GM12865 (cell line): Measurements from ENCODE around the gene SNRNP70.

Experiments used
- DNase-seq: peaks from one replicate; pipeline ENCODE4 v3.0.0; 2010; ENCODE audit warnings: low read depth
- H3K4me3 ChIP-seq: 2 replicates; pipeline ENCODE4 v1.5.1; 2011; ENCODE audit warnings: mild to moderate bottlenecking, low read depth, low read length, control low read depth
- TF ChIP-seq, protein P1 (sequence below): IDR thresholded peaks from 2 replicates; pipeline ENCODE4 v1.5.1; 2011; ENCODE audit warnings: low read length, control low read depth, low read depth, inconsistent platforms; ENCODE audit not compliant: insufficient read depth; ENCODE audit errors: missing control alignments

The SNRNP70 gene

DNA sequence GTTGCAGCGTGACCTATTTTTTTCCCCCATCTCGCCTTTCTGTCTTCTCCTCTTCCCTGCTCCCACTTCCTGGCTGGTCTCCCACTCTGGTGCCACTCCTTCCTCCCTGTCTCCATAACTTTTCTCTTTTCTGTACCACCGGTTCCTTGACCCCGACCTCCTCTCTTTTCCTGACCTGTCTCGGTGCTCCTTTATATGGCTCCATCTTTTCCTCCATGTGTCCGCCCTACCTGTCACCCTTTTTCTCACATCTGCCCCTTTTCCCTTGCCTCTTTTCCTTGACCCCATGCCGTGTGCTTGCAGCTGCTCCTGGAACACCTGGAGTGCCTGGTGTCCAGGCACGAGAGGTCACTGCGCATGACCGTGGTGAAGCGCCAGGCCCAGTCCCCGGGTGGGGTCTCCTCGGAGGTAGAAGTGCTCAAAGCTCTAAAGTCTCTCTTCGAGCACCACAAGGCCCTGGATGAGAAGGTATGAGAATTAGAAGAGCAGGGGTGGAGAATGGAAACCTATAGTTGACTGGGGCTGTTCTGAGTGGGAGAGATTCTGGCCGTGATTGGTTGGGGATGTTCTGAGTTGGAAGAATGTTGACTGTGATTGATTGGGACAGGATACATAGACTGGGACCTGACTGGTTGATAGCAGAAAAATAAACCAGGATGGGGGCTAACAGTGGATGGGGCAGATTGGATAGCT lies 43.4 kb downstream of the SNRNP70 start:
- TF ChIP-seq, protein P1, sequence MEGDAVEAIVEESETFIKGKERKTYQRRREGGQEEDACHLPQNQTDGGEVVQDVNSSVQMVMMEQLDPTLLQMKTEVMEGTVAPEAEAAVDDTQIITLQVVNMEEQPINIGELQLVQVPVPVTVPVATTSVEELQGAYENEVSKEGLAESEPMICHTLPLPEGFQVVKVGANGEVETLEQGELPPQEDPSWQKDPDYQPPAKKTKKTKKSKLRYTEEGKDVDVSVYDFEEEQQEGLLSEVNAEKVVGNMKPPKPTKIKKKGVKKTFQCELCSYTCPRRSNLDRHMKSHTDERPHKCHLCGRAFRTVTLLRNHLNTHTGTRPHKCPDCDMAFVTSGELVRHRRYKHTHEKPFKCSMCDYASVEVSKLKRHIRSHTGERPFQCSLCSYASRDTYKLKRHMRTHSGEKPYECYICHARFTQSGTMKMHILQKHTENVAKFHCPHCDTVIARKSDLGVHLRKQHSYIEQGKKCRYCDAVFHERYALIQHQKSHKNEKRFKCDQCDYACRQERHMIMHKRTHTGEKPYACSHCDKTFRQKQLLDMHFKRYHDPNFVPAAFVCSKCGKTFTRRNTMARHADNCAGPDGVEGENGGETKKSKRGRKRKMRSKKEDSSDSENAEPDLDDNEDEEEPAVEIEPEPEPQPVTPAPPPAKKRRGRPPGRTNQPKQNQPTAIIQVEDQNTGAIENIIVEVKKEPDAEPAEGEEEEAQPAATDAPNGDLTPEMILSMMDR, result no peak
- H3K4me3 ChIP-seq, result peak overlapping the region; percentile 54

DNA sequence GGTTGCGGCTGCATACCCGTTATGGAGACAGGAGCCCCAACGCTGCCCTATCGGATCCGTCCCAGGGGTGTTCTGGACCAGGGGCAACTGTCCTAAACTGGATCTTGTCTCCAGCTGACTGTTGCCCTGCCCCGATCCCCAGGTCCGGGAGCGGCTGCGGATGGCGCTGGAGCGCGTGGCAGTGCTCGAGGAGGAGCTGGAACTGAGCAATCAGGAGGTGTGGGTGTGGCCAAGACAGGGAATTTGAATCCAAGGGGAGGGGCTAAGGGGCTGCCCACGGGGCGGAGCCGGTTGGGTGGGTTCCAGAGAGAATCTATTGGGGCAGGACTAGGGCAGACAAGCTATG lies 44.0 kb downstream of the SNRNP70 start:
- no peak overlapping the region for H3K4me3 ChIP-seq
- TF ChIP-seq, protein P1, result no peak
- DNase-seq, result no peak

More for the DNA sequence above, 43.4 kb downstream of the SNRNP70 start:
- no peak for DNase-seq

DNA sequence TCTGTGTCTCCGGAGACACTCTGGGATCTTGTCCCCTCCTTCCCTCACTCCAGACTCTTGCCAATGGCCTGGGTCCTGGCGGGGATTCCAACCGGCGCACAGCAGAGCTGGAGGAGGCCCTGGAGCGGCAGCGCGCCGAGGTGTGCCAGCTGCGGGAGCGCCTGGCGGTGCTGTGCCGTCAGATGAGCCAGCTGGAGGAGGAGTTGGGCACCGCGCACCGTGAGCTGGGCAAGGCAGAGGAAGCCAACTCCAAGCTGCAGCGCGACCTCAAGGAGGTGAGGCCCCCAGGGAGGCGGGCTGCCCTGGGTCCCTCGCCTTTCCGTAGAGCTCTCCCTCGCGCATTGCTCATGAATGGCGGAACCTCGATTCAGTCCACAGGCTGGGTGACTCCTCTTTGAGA lies 45.1 kb downstream of the SNRNP70 start:
- no peak overlapping the region for H3K4me3 ChIP-seq
- TF ChIP-seq, protein P1, result no peak
- no peak for DNase-seq

DNA sequence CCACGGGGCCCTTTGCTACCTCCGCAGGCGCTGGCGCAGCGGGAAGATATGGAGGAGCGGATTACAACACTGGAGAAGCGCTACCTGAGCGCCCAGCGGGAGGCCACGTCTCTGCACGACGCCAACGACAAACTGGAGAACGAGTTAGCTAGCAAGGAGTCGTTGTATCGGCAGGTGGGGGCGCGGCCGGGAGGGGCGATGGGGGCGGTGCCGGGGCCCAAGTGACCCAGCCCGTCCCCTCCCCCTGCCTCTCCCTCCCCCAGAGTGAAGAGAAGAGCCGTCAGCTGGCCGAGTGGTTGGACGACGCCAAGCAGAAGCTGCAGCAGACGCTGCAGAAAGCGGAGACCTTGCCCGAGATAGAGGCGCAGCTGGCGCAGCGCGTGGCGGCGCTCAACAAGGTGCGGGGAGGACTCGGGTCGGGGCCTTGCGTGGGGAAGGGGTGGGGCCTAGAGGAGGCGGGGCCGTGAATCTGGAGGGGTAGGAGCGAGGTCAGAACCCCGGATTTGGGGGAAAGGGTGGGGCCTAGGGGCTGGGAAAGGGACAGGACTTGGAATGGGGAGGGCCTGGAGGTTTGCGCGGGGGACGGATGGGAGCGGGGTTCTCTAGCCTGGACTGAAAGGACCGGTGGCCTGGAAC lies 47.8 kb downstream of the SNRNP70 start:
- TF ChIP-seq, protein P1, result no peak
- H3K4me3 ChIP-seq, result no peak overlapping the region
- DNase-seq, result no peak

DNA sequence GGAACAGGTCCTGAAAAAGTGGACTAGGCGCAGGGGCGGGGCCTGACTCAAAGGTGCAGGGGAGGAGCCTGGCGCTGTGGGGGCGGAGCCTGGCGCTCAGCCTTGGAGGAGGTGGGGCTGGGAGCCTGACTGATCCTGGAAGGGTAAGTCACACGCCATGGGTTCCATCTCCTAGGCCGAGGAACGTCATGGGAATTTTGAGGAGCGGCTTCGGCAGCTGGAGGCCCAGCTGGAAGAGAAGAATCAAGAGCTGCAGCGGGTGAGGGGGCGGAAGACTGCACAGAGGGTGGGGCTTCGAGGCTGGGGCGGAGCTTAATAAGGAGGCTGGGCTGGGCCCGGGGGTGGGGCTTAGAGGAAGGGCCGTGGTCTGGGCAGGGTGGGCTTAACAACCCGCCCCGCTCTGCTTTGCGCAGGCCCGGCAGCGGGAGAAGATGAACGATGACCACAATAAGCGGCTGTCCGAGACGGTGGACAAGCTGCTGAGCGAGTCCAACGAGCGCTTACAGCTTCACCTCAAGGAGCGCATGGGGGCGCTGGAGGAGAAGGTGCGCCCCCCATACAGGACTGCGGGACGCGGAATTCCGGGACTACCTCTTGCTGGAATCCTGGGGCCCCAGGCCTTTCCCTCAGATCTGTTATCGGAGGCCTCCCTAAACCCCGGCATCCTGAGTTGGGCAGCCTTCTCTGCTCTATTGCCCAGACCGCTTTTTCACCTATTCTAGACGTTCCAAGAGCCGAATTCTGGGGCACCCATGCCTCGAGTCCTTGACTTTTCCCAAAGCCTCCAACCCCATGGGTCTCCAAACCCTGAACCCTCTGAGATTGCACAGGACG lies 48.6 kb downstream of the SNRNP70 start:
- no peak overlapping the region for H3K4me3 ChIP-seq
- no peak for DNase-seq
- TF ChIP-seq, protein P1, result no peak

DNA sequence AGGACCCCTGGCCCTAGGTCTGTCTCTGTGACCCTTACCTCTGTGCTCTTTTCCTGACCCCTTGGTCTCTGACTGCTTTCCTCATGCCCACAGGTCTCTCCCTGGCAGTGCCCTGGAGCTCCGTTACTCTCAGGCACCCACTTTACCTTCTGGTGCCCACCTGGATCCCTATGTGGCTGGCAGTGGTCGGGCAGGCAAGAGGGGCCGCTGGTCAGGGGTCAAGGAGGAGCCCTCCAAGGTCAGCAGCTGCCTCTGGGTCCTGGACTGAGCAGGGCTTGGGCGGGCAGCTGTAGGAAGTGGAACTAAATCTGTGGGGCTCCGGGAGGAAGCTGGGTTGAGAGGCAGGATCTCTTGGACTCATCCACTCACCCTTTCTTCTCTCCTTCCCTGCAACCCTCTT lies 50.4 kb downstream of the SNRNP70 start:
- DNase-seq, result no peak
- TF ChIP-seq, protein P1, result no peak
- no peak overlapping the region for H3K4me3 ChIP-seq
